GM12872 (cell line): ENCODE measurements around the gene SRRM2.

Source experiments
- CTCF ChIP-seq: IDR thresholded peaks from 3 replicates; pipeline ENCODE4 v1.5.1; 2011; ENCODE audit warnings: low read depth, mild to moderate bottlenecking, low read length, moderate library complexity; ENCODE audit not compliant: insufficient read depth

Gene SRRM2

GRCh38 chr16:2791174-2791573 lies 38.7 kb downstream of the SRRM2 start:
- no peak for TF ChIP-seq CTCF

- no peak for TF ChIP-seq CTCF
Measured at GRCh38 chr16:2792940-2793339, 40.5 kb downstream of the SRRM2 start.

GRCh38 chr16:2795395-2796143 lies 43.1 kb downstream of the SRRM2 start:
- TF ChIP-seq CTCF: no peak

- no peak for TF ChIP-seq CTCF
Measured at GRCh38 chr16:2798723-2799204, 46.3 kb downstream of the SRRM2 start.

GRCh38 chr16:2799205-2799858 lies 46.9 kb downstream of the SRRM2 start:
- TF ChIP-seq CTCF: no peak

- no peak for TF ChIP-seq CTCF
Measured at GRCh38 chr16:2799859-2800226, 47.4 kb downstream of the SRRM2 start.

- TF ChIP-seq CTCF: no peak
Measured at GRCh38 chr16:2803545-2804195, 51.2 kb downstream of the SRRM2 start.
